Measurements from ENCODE around the gene TIMP4.
A peak's percentile ranks its signal among the peaks of the same experiment; 100 is the strongest.

Gene TIMP4

DNA sequence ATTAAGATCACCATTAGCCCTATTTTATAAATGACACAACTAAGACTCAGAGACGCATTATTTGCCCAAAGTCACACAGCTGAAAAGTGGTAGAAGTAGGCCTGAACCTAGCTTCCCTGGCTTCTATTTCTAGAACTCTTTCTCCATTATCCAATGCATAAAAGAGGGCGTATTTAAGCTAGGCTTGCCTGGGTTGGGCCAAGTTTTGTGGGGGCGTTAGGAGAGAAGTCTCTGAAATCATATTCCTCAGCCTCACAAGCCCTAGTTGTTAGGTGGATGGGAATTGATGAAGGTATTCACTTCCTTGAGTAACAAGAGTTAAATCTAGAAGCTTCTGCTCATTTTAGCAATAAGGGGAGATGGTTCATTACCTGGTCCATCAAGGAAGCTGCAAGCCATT lies 22.3 kb downstream of the TIMP4 start:
- TF ChIP-seq, protein P1, sequence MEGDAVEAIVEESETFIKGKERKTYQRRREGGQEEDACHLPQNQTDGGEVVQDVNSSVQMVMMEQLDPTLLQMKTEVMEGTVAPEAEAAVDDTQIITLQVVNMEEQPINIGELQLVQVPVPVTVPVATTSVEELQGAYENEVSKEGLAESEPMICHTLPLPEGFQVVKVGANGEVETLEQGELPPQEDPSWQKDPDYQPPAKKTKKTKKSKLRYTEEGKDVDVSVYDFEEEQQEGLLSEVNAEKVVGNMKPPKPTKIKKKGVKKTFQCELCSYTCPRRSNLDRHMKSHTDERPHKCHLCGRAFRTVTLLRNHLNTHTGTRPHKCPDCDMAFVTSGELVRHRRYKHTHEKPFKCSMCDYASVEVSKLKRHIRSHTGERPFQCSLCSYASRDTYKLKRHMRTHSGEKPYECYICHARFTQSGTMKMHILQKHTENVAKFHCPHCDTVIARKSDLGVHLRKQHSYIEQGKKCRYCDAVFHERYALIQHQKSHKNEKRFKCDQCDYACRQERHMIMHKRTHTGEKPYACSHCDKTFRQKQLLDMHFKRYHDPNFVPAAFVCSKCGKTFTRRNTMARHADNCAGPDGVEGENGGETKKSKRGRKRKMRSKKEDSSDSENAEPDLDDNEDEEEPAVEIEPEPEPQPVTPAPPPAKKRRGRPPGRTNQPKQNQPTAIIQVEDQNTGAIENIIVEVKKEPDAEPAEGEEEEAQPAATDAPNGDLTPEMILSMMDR (conservative IDR thresholded peaks at IDR 0.05), result no peak
- no peak overlapping the region for H3K27ac ChIP-seq

DNA sequence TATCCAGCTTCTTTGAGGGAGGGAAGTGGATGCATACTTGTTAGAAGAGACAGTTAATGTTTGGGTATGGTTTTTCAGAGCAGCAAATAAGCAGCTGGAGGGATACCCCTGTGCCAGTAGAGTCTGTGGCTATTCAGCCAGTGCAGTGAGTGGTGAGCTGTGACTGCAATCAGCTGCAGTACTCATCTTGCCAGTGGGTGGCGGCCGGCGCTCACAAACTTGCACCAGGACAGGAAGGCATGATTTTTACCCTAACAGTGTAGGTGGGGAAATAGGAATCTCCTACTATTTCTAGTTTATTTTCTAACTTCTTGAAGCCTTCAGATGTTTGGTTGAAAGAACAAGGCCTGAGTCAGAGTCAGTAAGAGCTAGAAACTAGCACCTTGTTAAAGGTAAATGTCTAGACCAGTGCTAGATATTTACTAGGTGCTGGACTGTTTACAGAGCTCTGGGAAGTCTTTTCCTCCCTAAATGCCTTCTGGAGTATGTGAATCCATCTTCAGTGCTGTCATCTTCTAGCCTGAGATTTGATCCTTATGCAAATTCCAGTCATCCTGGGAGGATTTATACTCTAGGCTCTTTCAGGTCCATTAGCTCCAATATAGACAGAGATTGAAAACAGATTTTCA lies 23.6 kb downstream of the TIMP4 start:
- no peak overlapping the region for H3K27ac ChIP-seq
- TF ChIP-seq, protein P1 (conservative IDR thresholded peaks at IDR 0.05), result peak; percentile 98

DNA sequence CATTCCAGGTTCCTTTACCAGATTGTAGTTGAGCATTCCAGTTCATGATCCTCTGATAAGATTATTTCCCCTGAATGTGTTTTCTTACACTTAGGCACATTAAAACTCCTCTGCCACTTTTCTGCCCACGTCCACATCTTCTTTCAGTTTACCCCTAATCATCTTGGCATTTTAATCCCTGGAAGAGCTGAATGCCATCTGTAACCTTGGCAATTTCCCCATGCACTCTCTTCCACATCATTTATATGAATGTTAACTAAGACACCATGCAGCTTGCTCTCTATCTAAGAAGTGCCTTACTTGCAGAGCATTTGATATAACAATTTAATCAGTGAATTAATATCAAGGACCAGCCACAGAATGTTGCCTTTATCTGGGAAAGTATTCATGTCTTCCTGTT lies 25.8 kb downstream of the TIMP4 start:
- H3K27ac ChIP-seq, result no peak overlapping the region
- TF ChIP-seq, protein P1 (conservative IDR thresholded peaks at IDR 0.05), result no peak

DNA sequence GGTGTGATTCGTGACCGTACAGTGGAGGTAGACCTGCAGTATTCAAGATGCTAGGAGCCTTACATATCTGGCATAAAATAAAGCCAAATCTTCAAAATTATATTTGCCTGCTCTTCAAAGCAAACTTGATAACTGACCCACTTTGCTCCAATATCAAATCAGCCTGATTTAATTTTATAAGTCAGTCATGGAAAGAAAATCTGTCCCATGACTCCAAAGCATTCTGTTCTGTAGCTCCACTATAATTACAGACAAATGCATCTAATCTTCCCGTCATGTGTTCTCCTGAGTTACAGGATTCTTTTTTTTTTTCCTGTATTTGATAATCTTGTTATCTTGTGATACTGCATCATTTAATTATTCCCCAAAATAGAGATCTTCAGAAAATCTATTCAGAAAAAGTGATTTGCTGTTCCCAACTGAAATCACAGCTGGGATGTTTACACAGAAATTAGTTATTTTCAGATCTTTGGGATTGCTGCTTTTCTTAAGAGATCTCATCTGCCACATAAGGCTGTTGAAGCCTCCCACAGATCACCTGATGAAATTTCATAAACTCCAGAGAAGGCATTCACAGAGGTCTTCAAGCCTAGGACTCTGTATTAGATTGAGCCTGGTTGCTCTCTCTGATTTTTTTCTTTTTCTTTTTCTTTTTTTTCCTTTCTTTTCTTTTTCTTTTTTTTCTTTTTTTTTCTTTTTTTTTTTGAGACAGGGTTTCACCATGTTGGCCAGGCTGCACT lies 27.2 kb downstream of the TIMP4 start:
- H3K27ac ChIP-seq, result no peak overlapping the region
- TF ChIP-seq, protein P1 (conservative IDR thresholded peaks at IDR 0.05), result no peak

DNA sequence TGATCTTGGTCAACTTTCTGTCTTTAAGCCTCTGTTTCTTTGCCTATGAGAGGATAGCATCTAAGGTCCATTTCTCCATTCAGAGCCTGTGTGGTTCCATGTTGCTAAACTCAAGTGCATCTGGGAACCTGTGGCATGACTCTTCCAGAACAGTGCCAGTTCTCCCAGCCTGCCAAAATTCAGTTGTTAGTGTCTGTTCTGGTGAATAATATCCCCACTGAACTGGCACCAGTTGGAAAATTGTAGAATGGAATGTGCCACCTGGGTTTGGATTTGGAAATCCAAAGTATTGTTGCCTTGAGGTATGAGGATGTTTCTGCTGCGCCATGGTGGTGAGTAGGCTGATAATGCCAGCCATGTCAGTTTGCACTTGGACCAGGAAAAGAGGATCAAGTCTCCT lies 31.3 kb downstream of the TIMP4 start:
- H3K27ac ChIP-seq, result no peak overlapping the region

DNA sequence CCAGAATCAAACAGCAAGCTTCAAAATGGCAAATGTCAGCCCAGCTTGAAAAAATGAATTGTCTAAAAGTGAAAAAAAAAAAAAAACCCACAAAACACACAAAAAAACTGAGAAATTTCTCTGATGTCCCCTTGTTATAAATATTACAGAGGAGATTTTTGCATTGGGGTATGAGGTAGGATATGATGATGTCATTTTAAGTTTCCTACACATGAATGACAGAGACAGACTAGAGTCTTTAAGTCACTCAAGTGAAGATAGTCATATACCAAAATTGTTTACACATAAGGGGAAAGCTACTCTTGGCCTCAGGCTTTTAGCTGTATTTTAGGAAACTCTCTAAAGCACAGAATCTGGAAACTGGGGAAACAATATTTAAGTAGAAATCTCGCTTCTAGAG lies 32.9 kb downstream of the TIMP4 start:
- H3K27ac ChIP-seq, result no peak overlapping the region
- TF ChIP-seq, protein P1 (conservative IDR thresholded peaks at IDR 0.05), result no peak

More for the DNA sequence above, 31.3 kb downstream of the TIMP4 start:
- TF ChIP-seq, protein P1 (conservative IDR thresholded peaks at IDR 0.05), result no peak

DNA sequence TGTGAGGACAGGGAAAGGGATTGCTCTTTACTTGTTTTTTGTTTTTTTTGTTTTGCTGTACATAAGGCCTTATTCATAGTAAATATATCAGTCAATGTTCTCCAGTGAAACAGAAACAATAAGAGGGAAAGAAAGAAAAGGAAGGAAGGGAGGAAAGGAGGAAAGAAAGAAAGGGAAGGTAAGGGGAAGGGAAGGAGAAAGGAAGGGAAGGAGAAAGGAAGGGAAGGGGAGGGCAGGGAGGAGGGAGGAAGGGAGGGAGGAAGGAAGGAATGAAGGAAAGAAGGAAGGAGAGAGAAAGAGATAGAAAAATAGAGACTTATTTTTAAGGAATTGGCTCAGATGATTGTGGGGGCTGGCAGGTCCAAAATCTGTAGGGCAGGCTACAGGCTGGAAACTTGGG lies 37.2 kb downstream of the TIMP4 start:
- no peak overlapping the region for H3K27ac ChIP-seq
- TF ChIP-seq, protein P1 (conservative IDR thresholded peaks at IDR 0.05), result no peak

Data from VCaP (cell line).